SJCRH30 (cell line): ENCODE results near the gene PROKR2. TPM values are rescaled to one million over a fixed set of nuclear protein-coding genes. Genes with fewer than 3 reads are reported as not detected.

Experiments used
- total RNA-seq: library from RNA; depleted of rRNA; stranded (reverse); fragments of >200 nt; shearing (Covaris generic); gene quantifications from 2 replicates; pipeline ENCODE4 v1.2.3, GENCODE V29; 2014; rRNA removed

Gene PROKR2
- total RNA-seq, 1 experiment from 2014 or later, result not detected

Other genes with a start within 250 kb of the PROKR2 start
- 162 and 165 TPM in 2 replicates for gene TMEM230, start 203.9 kb downstream of the PROKR2 start, total RNA-seq
- gene PCNA, start 197.0 kb downstream of the PROKR2 start, total RNA-seq, result 431 and 450 TPM in 2 replicates
- gene CDS2, start 189.9 kb downstream of the PROKR2 start, total RNA-seq, result 29.1 and 30.1 TPM in 2 replicates